Mesendoderm (in vitro differentiated cells): ENCODE results near the gene DMRTB1.
A peak's percentile ranks its signal among the peaks of the same experiment; 100 is the strongest.

Experiments
- DNase-seq: peaks from one replicate; pipeline ENCODE4 v3.0.0; 2013
- H2AK5ac ChIP-seq: 2 replicates; pipeline ENCODE4 v1.6.1; 2013; ENCODE audit warnings: low read length, inconsistent platforms
- H2BK120ac ChIP-seq: 2 replicates; pipeline ENCODE4 v1.6.1; 2013; ENCODE audit warnings: low read depth, mild to moderate bottlenecking, low read length, moderate library complexity, mixed read lengths
- H2BK15ac ChIP-seq: replicated peaks from 2 replicates; pipeline ENCODE4 v1.6.1; 2013; ENCODE audit warnings: low read depth, mild to moderate bottlenecking, moderate library complexity
- H2BK5ac ChIP-seq: 2 replicates; pipeline ENCODE4 v1.6.1; 2013; ENCODE audit warnings: low read length, inconsistent platforms
- H3K18ac ChIP-seq: 2 replicates; pipeline ENCODE4 v1.6.1; 2013; ENCODE audit warnings: mild to moderate bottlenecking, low read length, mixed read lengths
- H3K23ac ChIP-seq: one replicate; pipeline ENCODE4 v1.6.1; 2013; ENCODE audit warnings: low read length
- H3K27ac ChIP-seq: 2 replicates; pipeline ENCODE4 v1.5.1; 2013; ENCODE audit warnings: low read depth, mild to moderate bottlenecking, inconsistent platforms, low read length, moderate library complexity
- H3K27me3 ChIP-seq: 2 replicates; pipeline ENCODE4 v1.6.1; 2013; ENCODE audit warnings: low read length, control low read depth, mild to moderate bottlenecking, inconsistent platforms; ENCODE audit not compliant: insufficient read depth, poor library complexity
- H3K36me3 ChIP-seq: 2 replicates; pipeline ENCODE4 v1.6.1; 2013; ENCODE audit warnings: low read length, inconsistent platforms; ENCODE audit not compliant: control insufficient read depth, insufficient read depth
- H3K4ac ChIP-seq: one replicate; pipeline ENCODE4 v1.6.1; 2013; ENCODE audit warnings: low read depth, mild to moderate bottlenecking, low read length, moderate library complexity
- H3K4me1 ChIP-seq: 2 replicates; pipeline ENCODE4 v1.6.1; 2013; ENCODE audit warnings: low read depth, low read length, inconsistent platforms; ENCODE audit not compliant: control insufficient read depth
- H3K4me2 ChIP-seq: 2 replicates; pipeline ENCODE4 v1.6.1; 2013; ENCODE audit warnings: low read length
- H3K4me3 ChIP-seq: 2 replicates; pipeline ENCODE4 v1.5.1; 2013; ENCODE audit warnings: mild to moderate bottlenecking, low read length
- H3K56ac ChIP-seq: one replicate; pipeline ENCODE4 v1.6.1; 2013; ENCODE audit warnings: low read length
- H3K79me1 ChIP-seq: 2 replicates; pipeline ENCODE4 v1.6.1; 2013; ENCODE audit warnings: low read length, inconsistent platforms
- H3K79me2 ChIP-seq: 2 replicates; pipeline ENCODE4 v1.6.1; 2013; ENCODE audit warnings: mild to moderate bottlenecking, low read length; ENCODE audit not compliant: control insufficient read depth, insufficient read depth
- H3K9ac ChIP-seq: 2 replicates; pipeline ENCODE4 v1.6.1; 2013; ENCODE audit warnings: low read length, inconsistent platforms
- H4K5ac ChIP-seq: one replicate; pipeline ENCODE4 v1.6.1; 2013; ENCODE audit warnings: low read length
- H4K8ac ChIP-seq: one replicate; pipeline ENCODE4 v1.6.1; 2013; ENCODE audit warnings: low read depth, mild to moderate bottlenecking, control low read depth, low read length, moderate library complexity
- WGBS: extraction: QIAGEN DNeasy Blood & Tissue Kit; methylation state at CpG from one replicate; pipeline ENCODE4 v1.1.7; 2013; ENCODE audit warnings: low lambda C conversion rate, missing lambda C conversion rate; ENCODE audit not compliant: insufficient coverage; ENCODE audit errors: extremely low coverage; 5-methylcytosine and 5-hydroxymethylcytosine counted together

Gene DMRTB1

DNA sequence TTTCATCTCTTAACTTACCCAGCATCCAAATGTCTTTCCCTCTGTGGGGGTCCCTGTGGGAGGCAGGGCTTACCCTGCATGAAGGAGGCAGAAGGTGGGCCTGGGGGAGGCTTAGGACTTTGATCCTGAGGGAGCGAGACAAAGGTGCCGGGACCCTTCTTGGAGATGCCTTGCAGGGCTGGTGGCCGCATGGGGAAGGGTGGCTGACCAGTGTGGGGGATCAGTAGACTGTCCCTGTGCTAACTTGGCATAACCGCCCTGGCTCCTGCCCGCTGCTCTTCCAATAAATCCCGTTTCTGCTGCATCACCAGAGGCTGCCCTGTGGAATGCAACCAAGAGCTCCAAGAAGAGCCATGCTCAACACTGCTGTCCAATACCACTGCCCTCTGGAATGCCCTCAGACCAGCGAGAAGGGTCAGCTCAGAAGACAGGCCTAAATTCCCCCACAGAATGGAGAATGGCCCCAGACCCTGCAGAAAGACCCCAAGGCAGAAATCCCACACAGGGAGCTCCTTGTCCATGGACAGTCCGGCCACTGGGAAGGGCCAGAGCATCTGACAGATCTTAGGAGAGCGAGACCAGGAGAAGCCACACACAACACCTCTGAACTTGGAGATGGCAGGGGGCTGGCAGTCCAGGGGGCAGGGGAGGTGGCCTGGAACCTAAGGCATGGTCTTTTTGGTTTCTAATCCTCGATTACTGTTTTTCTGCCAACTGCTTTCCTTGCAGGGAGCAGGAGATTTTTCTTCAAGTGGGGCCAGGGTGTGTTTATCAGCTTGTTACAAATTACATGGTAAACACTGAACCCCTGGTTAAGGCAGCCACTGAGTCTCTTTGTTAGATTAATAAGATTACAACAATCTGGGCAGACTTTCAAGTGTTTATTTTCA lies 46.7 kb upstream of the DMRTB1 start:
- Histone ChIP-seq H3K36me3 (no peaks in the 10 kb centered on the region), H3K4me1 (peaks cover 17% of the 10 kb centered on the region), H2BK15ac (no peak overlapping the region), H2BK120ac (peak overlapping the region; percentile 5), H4K5ac (no peak overlapping the region), H3K4me3 (no peak overlapping the region), H3K9ac (peak overlapping the region; percentile 5), H4K8ac (peak overlapping the region; percentile 16), H2AK5ac (peak overlapping the region; percentile 75), H3K18ac (peak overlapping the region; percentile 82), H3K27ac (peak overlapping the region; percentile 50), H2BK5ac (peak overlapping the region; percentile 66), H3K27me3 (no peaks in the 10 kb centered on the region), H3K79me2 (no peaks in the 10 kb centered on the region), H3K4ac (peak overlapping the region; percentile 86), H3K23ac (no peak overlapping the region), H3K56ac (peak overlapping the region; percentile 71), H3K79me1 (no peaks in the 10 kb centered on the region), H3K4me2 (no peak overlapping the region)
- DNase-seq, result no peak
- WGBS, result no CpG with 5 or more reads among the region's 10 CpGs

DNA sequence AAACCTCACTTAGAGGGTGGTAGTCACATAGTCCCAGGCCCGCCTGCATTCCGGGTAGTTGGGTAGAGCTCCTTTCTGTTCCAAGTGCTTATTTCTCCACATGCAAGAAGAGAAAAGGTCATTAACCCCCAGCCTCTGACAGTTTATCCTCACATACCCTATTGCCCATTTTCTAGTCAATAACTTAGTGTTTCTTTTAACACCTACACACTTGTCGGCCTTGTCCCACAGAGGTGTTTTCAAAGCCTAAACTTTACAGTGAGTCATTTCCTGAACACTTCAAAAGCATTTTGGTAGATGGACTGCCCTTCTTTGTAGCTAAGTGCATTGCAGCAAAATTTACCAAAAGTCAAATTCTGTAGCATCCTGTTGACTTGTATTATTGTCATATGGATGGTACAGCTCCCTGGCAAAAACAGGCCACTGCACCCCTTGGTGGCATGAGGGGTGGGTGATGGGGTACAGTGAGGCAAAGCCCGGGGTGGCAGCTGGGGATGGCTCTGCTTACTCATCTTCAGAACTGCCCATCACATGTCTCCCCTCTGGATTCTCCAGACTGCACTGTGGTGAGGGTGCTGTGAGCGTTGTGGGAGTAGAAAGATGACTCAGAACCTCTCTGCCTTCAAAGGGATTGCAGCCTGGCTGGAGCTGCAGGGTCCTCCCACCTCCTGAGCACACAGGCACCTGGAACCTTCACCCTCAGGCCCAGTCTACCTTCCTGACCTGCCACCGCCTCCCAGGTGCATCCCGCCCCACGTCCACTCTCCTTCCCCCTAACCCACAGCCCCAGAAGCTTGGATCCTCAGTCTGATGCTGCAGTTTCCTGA lies 45.8 kb upstream of the DMRTB1 start:
- H3K4me1 ChIP-seq, result peaks cover 21% of the 10 kb centered on the region
- peak overlapping the region; percentile 77 for H3K56ac ChIP-seq
- H4K5ac ChIP-seq, result no peak overlapping the region
- H3K4me2 ChIP-seq, result no peak overlapping the region
- H3K23ac ChIP-seq, result no peak overlapping the region
- H3K36me3 ChIP-seq, result no peaks in the 10 kb centered on the region
- no peak overlapping the region for H3K9ac ChIP-seq
- H2BK5ac ChIP-seq, result peak overlapping the region; percentile 70
- WGBS, result no CpG with 5 or more reads among the region's 8 CpGs
- H3K79me1 ChIP-seq, result no peaks in the 10 kb centered on the region
- H3K27me3 ChIP-seq, result no peaks in the 10 kb centered on the region
- peak overlapping the region; percentile 78 for H2BK120ac ChIP-seq
- H3K4ac ChIP-seq, result peak overlapping the region; percentile 11
- H3K4me3 ChIP-seq, result no peak overlapping the region
- peak; percentile 55 for DNase-seq
- peak overlapping the region; percentile 7 for H2AK5ac ChIP-seq
- no peaks in the 10 kb centered on the region for H3K79me2 ChIP-seq
- H3K27ac ChIP-seq, result peak overlapping the region; percentile 6
- H3K18ac ChIP-seq, result peak overlapping the region; percentile 82
- no peak overlapping the region for H2BK15ac ChIP-seq
- H4K8ac ChIP-seq, result no peak overlapping the region

DNA sequence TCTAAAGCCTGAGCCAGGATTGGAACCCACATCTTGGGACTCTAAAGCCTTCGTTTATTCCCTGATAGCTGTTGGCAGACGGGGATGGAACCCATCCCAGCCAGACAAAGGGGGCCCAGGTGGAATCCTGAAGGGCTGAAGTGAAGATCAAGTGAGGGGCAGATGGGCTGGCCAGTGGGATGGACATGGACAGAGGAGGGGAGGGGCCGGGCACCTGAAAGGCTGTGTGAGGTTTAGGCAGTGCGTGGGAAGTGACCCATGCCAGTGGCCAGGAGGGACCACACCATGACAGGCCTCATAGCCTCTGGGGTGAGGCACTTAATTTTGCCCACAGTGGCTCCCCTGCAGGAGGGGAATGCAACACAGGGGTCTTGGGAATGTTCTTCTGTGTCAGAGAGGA lies 44.6 kb upstream of the DMRTB1 start:
- Histone ChIP-seq H3K4ac (no peak overlapping the region), H3K27me3 (no peaks in the 10 kb centered on the region), H2BK15ac (peak overlapping the region; percentile 20), H3K9ac (no peak overlapping the region), H2AK5ac (peak overlapping the region; percentile 47), H3K36me3 (no peaks in the 10 kb centered on the region), H3K23ac (no peak overlapping the region), H3K4me2 (no peak overlapping the region), H3K79me1 (no peaks in the 10 kb centered on the region), H4K8ac (no peak overlapping the region), H3K18ac (peak overlapping the region; percentile 35), H2BK120ac (peak overlapping the region; percentile 8), H4K5ac (no peak overlapping the region), H3K79me2 (no peaks in the 10 kb centered on the region), H3K4me1 (peaks cover 21% of the 10 kb centered on the region), H3K27ac (no peak overlapping the region), H3K56ac (peak overlapping the region; percentile 49), H2BK5ac (peak overlapping the region; percentile 44), H3K4me3 (no peak overlapping the region)
- DNase-seq, result no peak
- WGBS, result no CpG with 5 or more reads among the region's 4 CpGs

DNA sequence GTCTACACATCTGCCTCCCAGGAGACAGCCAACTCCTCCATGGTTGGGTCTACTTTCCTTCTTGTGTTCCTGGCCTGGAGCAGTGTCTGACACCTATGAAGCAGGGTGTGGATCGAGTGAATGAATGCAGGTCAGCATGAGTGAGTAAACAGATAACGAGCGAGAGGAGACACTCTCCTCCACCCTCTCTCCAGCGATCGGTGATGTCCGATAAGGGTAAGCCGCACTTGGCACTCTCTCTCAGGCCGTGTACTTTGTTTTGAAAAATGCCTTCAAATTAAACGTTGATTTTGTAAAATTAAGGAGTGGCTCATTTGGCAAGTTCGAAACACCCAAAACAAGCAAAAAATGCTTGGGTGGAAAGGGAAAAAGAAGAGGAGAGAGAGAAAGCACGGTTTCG lies 43.8 kb upstream of the DMRTB1 start:
- H3K36me3 ChIP-seq, result no peaks in the 10 kb centered on the region
- H3K23ac ChIP-seq, result no peak overlapping the region
- peak overlapping the region; percentile 54 for H2BK120ac ChIP-seq
- no peak overlapping the region for H4K5ac ChIP-seq
- H4K8ac ChIP-seq, result no peak overlapping the region
- H3K4me2 ChIP-seq, result no peak overlapping the region
- H2BK5ac ChIP-seq, result peak overlapping the region; percentile 44
- no CpG with 5 or more reads among the region's 12 CpGs for WGBS
- H3K4me1 ChIP-seq, result peaks cover 21% of the 10 kb centered on the region
- H3K4me3 ChIP-seq, result no peak overlapping the region
- H3K9ac ChIP-seq, result no peak overlapping the region
- H2BK15ac ChIP-seq, result no peak overlapping the region
- peak; percentile 66 for DNase-seq
- H3K27ac ChIP-seq, result no peak overlapping the region
- peak overlapping the region; percentile 0 for H3K18ac ChIP-seq
- peak overlapping the region; percentile 49 for H3K4ac ChIP-seq
- no peaks in the 10 kb centered on the region for H3K79me1 ChIP-seq
- H2AK5ac ChIP-seq, result peak overlapping the region; percentile 47
- H3K56ac ChIP-seq, result peak overlapping the region; percentile 8
- H3K79me2 ChIP-seq, result no peaks in the 10 kb centered on the region
- H3K27me3 ChIP-seq, result no peaks in the 10 kb centered on the region

DNA sequence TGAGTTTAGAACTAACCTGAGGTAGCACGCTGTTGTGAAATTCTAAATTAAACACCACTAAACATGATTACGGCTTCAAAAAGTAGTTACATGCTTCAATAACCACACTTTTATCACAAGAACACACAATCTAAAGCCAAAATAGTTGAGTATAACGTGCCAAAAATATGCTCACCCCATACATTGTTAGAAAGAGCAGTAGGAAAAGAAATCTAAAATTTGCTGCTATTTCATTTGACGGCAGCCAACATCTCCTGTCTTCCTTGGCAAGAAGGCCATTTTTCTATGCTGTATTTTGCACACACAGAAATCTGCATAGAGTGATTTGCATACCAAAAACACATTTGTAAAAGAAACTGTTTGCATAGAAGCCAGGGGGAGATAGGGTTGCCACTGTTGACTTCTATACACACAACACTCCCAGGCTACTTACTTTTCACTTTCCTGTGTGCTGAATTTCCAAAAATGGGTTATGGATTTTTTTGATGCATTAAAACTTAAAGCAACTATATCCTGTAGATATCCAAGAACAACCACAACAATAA lies 42.9 kb upstream of the DMRTB1 start:
- no peak overlapping the region for H3K23ac ChIP-seq
- no peak overlapping the region for H4K8ac ChIP-seq
- H3K18ac ChIP-seq, result peak overlapping the region; percentile 11
- peak overlapping the region; percentile 78 for H2BK5ac ChIP-seq
- H3K79me2 ChIP-seq, result no peaks in the 10 kb centered on the region
- H2AK5ac ChIP-seq, result no peak overlapping the region
- H3K27ac ChIP-seq, result peak overlapping the region; percentile 25
- peak overlapping the region; percentile 30 for H3K9ac ChIP-seq
- H3K4ac ChIP-seq, result no peak overlapping the region
- no peak overlapping the region for H3K4me2 ChIP-seq
- peaks cover 21% of the 10 kb centered on the region for H3K4me1 ChIP-seq
- no peak for DNase-seq
- no peaks in the 10 kb centered on the region for H3K27me3 ChIP-seq
- H3K79me1 ChIP-seq, result no peaks in the 10 kb centered on the region
- peak overlapping the region; percentile 71 for H4K5ac ChIP-seq
- no peaks in the 10 kb centered on the region for H3K36me3 ChIP-seq
- peak overlapping the region; percentile 71 for H3K56ac ChIP-seq
- no peak overlapping the region for H2BK15ac ChIP-seq
- peak overlapping the region; percentile 88 for H2BK120ac ChIP-seq
- no peak overlapping the region for H3K4me3 ChIP-seq
- no CpG with 5 or more reads among the region's 4 CpGs for WGBS
